Ramos (cell line): ENCODE results near the gene ANKRD13A.
"Not testable (repeated sequence)": the region's sequence is repeated elsewhere in the genome, so short reads cannot be mapped to it uniquely, and the experiment has no call there.

Experiments
- in situ Hi-C: fragments of 300-500 bp; cut with MboI; formaldehyde crosslinking; loops from one replicate; pipeline ENCODE4 v1.14.3; 2022; ENCODE audit warnings: low sequenced_read_pairs; ENCODE audit not compliant: unreplicated experiment

Gene ANKRD13A

DNA sequence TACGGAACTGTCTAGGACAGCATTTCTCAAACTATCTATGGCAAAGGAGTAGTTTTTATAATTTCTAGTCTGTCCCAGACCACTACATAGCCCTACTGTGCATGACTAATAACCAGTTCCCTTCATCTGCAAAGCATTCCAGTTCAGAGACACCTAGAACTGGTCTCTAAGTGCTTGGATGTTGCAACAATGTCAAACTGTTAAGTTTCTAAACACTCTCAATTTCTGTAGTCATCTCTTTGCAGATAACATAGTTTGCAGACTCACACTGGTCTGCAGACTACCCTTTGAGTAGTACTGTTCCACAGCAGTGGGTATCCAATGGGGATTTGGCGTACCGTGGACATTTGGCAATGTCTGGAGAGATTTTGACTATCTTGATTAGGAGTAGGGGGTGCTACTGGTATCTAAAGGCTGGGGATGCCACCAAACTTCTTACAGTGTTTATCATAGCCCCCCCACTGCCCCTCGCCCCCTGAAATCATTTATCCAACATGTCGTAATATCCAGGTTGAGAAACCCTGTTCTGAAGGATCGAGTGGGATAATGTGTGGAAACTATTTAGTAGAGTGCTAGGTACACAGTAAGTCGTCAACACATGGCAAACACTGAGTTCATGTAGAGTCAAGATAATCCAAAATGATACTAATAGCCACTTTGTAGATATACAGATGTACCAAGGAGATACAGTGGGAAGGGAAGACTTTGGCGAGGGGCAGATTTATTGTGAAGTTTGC lies 47.4 kb downstream of the ANKRD13A start:
- in situ Hi-C loops = no loop called here

DNA sequence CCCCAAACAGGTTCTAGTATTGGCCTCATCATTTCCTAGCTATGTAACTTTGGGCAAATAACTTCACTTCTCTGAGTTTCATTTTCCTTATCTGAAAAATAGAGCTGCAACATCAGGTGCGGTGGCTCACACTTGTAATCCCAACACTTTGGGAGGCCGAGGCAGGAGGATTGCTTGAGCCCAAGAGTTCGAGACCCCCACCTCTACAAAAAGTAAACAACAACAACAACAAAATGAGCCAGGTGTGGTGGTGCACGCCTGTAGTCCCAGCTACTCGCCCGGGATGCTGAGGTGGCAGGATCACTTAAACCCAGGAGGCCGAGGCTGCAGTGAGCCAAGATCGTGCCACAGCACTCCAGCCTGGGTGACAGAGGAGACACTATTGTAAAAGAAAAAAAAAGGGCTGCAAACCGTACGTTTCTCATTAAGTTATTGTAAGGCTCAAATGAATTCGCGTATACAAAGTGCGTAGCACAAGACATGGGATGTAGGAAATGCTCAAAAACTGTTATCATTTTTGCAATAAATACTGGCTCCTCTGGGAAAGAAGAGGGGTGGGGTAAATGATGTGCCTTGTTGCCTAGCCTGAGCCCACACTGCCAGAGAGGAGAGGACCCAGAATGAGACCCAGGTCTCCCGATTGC lies 48.2 kb downstream of the ANKRD13A start:
- in situ Hi-C loops = no loop called here

GRCh38 chr12:110048242-110049027 lies 49.2 kb downstream of the ANKRD13A start, which contains the start of gene C12orf76:
TSS of gene C12orf76 (minus strand) at chr12:110048522. CDS start at chr12:110048495, 27 bp downstream.
- in situ Hi-C loops = no loop called here

GRCh38 chr12:110049034-110049433 lies 49.8 kb downstream of the ANKRD13A start:
- in situ Hi-C loops = not testable (repeated sequence)

GRCh38 chr12:110049666-110050065 lies 50.4 kb downstream of the ANKRD13A start:
- in situ Hi-C loops = not testable (repeated sequence)

- in situ Hi-C loops = no loop called here
Measured at GRCh38 chr12:110050927-110051326, 51.7 kb downstream of the ANKRD13A start.

DNA sequence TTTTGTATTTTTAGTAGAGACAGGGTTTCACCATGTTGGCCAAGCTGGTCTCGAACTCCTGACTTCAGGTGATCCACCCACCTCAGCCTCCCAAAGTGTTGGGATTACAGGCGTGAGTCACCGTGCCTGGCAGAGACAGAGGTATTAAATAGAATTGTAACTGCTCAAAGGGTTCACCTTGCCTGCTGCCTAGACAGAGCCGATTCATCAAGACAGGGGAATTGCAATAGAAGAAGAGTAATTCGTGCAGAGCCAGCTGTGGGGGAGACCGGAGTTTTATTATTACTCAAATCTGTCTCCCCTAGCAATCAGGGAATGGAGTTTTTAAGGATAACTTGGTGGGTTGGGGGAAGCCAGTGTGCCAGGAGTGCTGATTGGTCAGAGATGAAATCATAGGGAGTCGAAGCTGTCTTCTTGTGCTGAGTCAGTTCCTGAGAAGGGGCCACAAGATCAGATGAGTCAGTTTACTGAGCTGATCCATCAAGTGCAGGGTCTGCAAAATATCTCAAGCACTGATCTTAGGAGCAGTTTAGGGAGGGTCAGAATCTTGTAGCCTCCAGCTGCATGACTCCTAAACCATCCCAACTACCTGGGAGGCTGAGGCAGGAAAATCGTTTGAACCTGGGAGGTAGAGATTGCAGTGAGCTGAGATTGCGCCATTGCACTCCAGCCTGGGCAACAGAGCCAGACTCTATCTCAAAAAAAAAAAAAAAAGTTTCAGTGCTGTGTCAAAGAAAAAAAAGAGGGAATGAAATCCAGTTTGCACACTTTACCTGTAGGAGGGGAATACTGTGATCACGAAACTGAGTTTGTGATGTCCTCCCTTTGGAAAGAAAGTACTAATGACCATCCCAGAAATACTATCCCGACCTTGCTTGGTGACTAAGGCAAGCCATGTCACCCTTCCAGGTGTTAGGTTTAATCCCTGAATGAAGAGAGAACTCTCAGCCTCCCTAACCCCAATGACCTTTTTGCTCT lies 56.4 kb downstream of the ANKRD13A start:
- in situ Hi-C loops = not testable (repeated sequence)

GRCh38 chr12:110056643-110057042 lies 57.4 kb downstream of the ANKRD13A start:
- in situ Hi-C loops = not testable (repeated sequence)

- in situ Hi-C loops = no loop called here
Measured at GRCh38 chr12:110058875-110059615, 59.8 kb downstream of the ANKRD13A start.

DNA sequence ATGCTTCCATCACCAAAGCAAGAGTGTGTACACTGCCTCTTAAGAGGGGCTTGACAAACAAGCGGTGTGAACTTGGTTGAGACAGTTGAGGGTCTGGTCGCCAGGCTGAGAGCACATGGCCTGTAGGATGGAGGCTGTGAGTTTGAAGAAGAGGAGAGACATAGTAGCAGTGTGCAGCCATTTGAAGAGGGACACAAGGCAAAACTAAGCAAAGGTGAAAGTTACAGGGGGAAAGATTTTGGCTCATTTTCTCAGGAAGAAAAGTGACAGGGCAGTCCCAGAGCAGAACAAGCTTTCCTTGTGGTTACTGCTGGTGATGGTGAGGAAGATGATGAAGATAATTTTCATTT lies 60.4 kb downstream of the ANKRD13A start:
- in situ Hi-C loops = no loop called here

- in situ Hi-C loops = no loop called here
Measured at GRCh38 chr12:110062241-110062640, 63.0 kb downstream of the ANKRD13A start.

DNA sequence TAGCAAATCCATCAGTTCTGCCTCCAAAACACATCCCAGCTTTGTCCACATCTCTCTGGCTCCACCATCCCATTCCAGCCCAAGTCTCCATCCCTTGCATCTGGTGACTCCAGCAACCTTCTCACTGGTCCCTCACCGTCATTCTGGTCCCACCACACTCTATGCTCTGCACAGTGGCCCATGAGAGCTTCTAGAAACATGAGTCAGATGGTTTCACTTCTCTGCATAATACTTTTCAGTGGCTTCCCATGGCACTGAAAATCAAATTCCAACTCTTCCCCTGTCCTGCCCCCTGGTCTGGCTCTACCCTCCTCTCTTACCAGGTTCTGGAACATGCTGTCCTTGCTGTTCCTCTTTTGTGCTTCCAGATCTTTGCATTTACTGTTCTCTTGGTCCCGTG lies 66.3 kb downstream of the ANKRD13A start:
- in situ Hi-C loops = no loop called here

- in situ Hi-C loops = no loop called here
Measured at GRCh38 chr12:110067531-110067930, 68.3 kb downstream of the ANKRD13A start.

GRCh38 chr12:110068115-110068514 lies 68.9 kb downstream of the ANKRD13A start:
- in situ Hi-C loops = not testable (repeated sequence)

GRCh38 chr12:110068654-110069053 lies 69.4 kb downstream of the ANKRD13A start:
- in situ Hi-C loops = no loop called here

DNA sequence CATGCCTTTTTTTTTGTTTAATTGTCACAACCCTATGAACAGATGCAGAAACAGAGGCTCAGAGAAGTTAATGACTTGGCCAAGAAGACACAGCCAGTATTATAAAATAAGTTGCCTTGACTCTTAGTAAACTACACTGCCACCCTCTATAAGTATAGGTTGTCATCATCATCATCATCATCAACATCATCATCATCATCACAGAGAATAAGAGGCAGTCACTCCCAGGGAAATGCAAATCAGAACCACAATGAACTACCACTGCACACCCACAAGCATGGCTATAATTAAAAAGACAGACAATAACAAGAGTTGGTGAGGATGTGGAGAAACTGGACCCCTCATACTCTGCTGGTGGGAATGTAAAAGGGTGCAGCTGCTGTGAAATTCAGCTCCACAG lies 72.3 kb downstream of the ANKRD13A start:
- in situ Hi-C loops = no loop called here

GRCh38 chr12:110071967-110072366 lies 72.7 kb downstream of the ANKRD13A start:
- in situ Hi-C loops = no loop called here

GRCh38 chr12:110072636-110073035 lies 73.4 kb downstream of the ANKRD13A start:
- in situ Hi-C loops = not testable (repeated sequence)
